Measurements from ENCODE around the gene RBM8A.

GRCh38 chr1:145901312-145902021 is 25.8 kb downstream of the RBM8A start:
- TF ChIP-seq CTCF (IDR thresholded peaks at IDR 0.05; ENCODE audit: borderline replicate concordance, extremely low read depth, low read length, poor library complexity, severe bottlenecking) (no peak), EZH2 (IDR thresholded peaks at IDR 0.05; ENCODE audit: borderline replicate concordance, low read depth, low read length, severe bottlenecking) (no peak)

Data from DND-41 (cell line).